K562 (cell line): ENCODE results near the gene ZNF366. TPM values are rescaled to one million over a fixed set of nuclear protein-coding genes. Genes with fewer than 3 reads are reported as not detected.

Experiments
- ASH1L ChIP-seq: fragments of 450-650 bp; IDR thresholded peaks from 2 replicates; pipeline ENCODE4 v1.6.1; 2018; ENCODE audit warnings: borderline replicate concordance, mild to moderate bottlenecking, low read depth; ENCODE audit not compliant: partially characterized antibody
- polyA plus RNA-seq, 8 experiments: library from polyadenylated mRNA; depleted of rRNA in 4 of 8; stranded (reverse) in 5 of 8; unstranded in 3 of 8; fragments of >200 nt; fragmentation: Nextera tagmentation in 2 of 8; fragmentation: Illumina TruSeq in 1 of 8; extraction: Ambion mirVana in 2 of 8; extraction: Trizol in 1 of 8; gene quantifications; 2 replicates each; pipeline versions ENCODE4 v1.2.1 to v1.2.3, GENCODE V29; 2011 to 2014; ENCODE audit warnings: inconsistent platforms in 1 of 8, missing spikeins in 1 of 8
- total RNA-seq, 7 experiments: library from RNA; depleted of rRNA in 6 of 7; stranded (reverse); fragments of >200 nt in 6 of 7; fragmentation: Illumina TruSeq in 2 of 7; extraction: Trizol in 2 of 7; gene quantifications; 2 replicates each; pipeline versions ENCODE4 v1.2.1 to v1.2.3, GENCODE V29; 2011 to 2021; ENCODE audit warnings: low replicate concordance in 1 of 7
- TF ChIP-seq, protein P1 (sequence below): fragments of 250-450 bp; sonication (Bioruptor Pico); IDR thresholded peaks from 2 replicates; pipeline ENCODE4 v1.8.0; 2022; ENCODE audit warnings: inconsistent platforms, mild to moderate bottlenecking, moderate library complexity, borderline replicate concordance
- TF ChIP-seq, protein P2 (sequence below): fragments of 250-450 bp; sonication (Bioruptor Pico); IDR thresholded peaks from 2 replicates; pipeline ENCODE4 v1.4.0; 2020
- TF ChIP-seq, protein P3 (sequence below): sonication (generic); formaldehyde crosslinking; IDR thresholded peaks from 2 replicates; pipeline ENCODE4 v1.8.0; 2023; ENCODE audit warnings: missing genetic modification reagents, mild to moderate bottlenecking, borderline replicate concordance

ZNF366 gene
- total and polyA plus RNA-seq, 9 of the 15 experiments (the other 6 are each of a cell fraction or from before 2014, with no cell fraction given), result not detected

DNA sequence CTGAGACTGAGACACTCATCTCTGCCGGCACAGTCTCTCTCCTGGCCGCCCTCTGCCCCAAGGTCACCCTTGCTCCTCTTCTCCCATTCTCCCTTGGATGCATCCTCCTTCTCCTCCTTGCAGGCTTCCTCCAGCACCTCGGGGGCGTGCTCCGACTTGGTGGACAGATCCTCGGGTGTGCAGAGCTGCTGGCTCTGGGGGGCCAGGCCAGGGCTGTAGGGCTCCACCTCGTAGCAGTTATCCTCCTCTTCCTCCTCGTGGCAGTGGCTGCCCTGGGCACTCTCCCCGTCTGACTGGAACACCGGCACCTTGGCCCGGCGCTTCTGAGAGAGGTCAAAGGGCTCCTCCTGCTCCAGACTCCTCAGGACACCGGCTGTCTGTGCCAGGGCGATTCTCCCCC, 63.3 kb downstream of the ZNF366 start (continued):
- TF ChIP-seq, protein P1, sequence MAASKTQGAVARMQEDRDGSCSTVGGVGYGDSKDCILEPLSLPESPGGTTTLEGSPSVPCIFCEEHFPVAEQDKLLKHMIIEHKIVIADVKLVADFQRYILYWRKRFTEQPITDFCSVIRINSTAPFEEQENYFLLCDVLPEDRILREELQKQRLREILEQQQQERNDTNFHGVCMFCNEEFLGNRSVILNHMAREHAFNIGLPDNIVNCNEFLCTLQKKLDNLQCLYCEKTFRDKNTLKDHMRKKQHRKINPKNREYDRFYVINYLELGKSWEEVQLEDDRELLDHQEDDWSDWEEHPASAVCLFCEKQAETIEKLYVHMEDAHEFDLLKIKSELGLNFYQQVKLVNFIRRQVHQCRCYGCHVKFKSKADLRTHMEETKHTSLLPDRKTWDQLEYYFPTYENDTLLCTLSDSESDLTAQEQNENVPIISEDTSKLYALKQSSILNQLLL (CRISPR knock-in tag), result no peak
- no peak for TF ChIP-seq ASH1L
- TF ChIP-seq, protein P2, sequence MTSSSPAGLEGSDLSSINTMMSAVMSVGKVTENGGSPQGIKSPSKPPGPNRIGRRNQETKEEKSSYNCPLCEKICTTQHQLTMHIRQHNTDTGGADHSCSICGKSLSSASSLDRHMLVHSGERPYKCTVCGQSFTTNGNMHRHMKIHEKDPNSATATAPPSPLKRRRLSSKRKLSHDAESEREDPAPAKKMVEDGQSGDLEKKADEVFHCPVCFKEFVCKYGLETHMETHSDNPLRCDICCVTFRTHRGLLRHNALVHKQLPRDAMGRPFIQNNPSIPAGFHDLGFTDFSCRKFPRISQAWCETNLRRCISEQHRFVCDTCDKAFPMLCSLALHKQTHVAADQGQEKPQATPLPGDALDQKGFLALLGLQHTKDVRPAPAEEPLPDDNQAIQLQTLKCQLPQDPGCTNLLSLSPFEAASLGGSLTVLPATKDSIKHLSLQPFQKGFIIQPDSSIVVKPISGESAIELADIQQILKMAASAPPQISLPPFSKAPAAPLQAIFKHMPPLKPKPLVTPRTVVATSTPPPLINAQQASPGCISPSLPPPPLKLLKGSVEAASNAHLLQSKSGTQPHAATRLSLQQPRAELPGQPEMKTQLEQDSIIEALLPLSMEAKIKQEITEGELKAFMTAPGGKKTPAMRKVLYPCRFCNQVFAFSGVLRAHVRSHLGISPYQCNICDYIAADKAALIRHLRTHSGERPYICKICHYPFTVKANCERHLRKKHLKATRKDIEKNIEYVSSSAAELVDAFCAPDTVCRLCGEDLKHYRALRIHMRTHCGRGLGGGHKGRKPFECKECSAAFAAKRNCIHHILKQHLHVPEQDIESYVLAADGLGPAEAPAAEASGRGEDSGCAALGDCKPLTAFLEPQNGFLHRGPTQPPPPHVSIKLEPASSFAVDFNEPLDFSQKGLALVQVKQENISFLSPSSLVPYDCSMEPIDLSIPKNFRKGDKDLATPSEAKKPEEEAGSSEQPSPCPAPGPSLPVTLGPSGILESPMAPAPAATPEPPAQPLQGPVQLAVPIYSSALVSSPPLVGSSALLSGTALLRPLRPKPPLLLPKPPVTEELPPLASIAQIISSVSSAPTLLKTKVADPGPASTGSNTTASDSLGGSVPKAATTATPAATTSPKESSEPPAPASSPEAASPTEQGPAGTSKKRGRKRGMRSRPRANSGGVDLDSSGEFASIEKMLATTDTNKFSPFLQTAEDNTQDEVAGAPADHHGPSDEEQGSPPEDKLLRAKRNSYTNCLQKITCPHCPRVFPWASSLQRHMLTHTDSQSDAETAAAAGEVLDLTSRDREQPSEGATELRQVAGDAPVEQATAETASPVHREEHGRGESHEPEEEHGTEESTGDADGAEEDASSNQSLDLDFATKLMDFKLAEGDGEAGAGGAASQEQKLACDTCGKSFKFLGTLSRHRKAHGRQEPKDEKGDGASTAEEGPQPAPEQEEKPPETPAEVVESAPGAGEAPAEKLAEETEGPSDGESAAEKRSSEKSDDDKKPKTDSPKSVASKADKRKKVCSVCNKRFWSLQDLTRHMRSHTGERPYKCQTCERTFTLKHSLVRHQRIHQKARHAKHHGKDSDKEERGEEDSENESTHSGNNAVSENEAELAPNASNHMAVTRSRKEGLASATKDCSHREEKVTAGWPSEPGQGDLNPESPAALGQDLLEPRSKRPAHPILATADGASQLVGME (CRISPR knock-in tag), result no peak
- TF ChIP-seq, protein P3, sequence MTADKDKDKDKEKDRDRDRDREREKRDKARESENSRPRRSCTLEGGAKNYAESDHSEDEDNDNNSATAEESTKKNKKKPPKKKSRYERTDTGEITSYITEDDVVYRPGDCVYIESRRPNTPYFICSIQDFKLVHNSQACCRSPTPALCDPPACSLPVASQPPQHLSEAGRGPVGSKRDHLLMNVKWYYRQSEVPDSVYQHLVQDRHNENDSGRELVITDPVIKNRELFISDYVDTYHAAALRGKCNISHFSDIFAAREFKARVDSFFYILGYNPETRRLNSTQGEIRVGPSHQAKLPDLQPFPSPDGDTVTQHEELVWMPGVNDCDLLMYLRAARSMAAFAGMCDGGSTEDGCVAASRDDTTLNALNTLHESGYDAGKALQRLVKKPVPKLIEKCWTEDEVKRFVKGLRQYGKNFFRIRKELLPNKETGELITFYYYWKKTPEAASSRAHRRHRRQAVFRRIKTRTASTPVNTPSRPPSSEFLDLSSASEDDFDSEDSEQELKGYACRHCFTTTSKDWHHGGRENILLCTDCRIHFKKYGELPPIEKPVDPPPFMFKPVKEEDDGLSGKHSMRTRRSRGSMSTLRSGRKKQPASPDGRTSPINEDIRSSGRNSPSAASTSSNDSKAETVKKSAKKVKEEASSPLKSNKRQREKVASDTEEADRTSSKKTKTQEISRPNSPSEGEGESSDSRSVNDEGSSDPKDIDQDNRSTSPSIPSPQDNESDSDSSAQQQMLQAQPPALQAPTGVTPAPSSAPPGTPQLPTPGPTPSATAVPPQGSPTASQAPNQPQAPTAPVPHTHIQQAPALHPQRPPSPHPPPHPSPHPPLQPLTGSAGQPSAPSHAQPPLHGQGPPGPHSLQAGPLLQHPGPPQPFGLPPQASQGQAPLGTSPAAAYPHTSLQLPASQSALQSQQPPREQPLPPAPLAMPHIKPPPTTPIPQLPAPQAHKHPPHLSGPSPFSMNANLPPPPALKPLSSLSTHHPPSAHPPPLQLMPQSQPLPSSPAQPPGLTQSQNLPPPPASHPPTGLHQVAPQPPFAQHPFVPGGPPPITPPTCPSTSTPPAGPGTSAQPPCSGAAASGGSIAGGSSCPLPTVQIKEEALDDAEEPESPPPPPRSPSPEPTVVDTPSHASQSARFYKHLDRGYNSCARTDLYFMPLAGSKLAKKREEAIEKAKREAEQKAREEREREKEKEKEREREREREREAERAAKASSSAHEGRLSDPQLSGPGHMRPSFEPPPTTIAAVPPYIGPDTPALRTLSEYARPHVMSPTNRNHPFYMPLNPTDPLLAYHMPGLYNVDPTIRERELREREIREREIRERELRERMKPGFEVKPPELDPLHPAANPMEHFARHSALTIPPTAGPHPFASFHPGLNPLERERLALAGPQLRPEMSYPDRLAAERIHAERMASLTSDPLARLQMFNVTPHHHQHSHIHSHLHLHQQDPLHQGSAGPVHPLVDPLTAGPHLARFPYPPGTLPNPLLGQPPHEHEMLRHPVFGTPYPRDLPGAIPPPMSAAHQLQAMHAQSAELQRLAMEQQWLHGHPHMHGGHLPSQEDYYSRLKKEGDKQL (CRISPR knock-in tag), result no peak
